ENCODE measurements around the gene TMEM89. TPM values are rescaled to one million over a fixed set of nuclear protein-coding genes. Genes with fewer than 3 reads are reported as not detected.

The TMEM89 gene
- total and polyA plus RNA-seq, 2 donors (not counting 1 experiment from before 2014, with no cell fraction given): not detected

GRCh38 chr3:48614044-48614443 is 7.5 kb downstream of the TMEM89 start:
- Histone ChIP-seq H3K9ac (ENCODE audit: low read length) (no peak overlapping the region), H4K20me1 (ENCODE audit: control insufficient read depth, insufficient read depth, low read length, poor library complexity, severe bottlenecking) (no peaks in the 10 kb centered on the region), H3K4me3 (ENCODE audit: control extremely low read depth in 1 of 5, extremely low read depth in 1 of 5, insufficient read depth in 1 of 5, low read depth in 2 of 5, low read length in 4 of 5) (no peak overlapping the region), H3K27me3 (replicated peaks in 1 of 4; ENCODE audit: control extremely low read depth in 1 of 4, control insufficient read depth in 3 of 4, insufficient read depth in 4 of 4, low read length in 3 of 4) (no peaks in the 10 kb centered on the region), H3K27ac (ENCODE audit: low read length in 2 of 2) (no peak overlapping the region), H3K36me3 (replicated peaks in 1 of 2; ENCODE audit: control extremely low read depth in 1 of 2, control insufficient read depth in 1 of 2, extremely low read depth in 1 of 2, insufficient read depth in 2 of 2, low read length in 1 of 2) (no peaks in the 10 kb centered on the region), H3K79me2 (ENCODE audit: control insufficient read depth, insufficient read depth, low read length) (peaks cover 11% of the 10 kb centered on the region), H2AFZ (ENCODE audit: insufficient read depth, low read depth, low read length, poor library complexity, severe bottlenecking) (no peak overlapping the region), H3K9me3 (ENCODE audit: control extremely low read depth in 1 of 3, control insufficient read depth in 2 of 3, insufficient read depth in 1 of 3, low read length in 2 of 3) (peaks cover 0 to 17% (median 16%) of the 10 kb centered on the region in 3 donors), H3K4me1 (ENCODE audit: control insufficient read depth in 2 of 2, insufficient read depth in 2 of 2, low read length in 2 of 2) (peaks cover 0 to 7% of the 10 kb centered on the region in 2 donors), H3K4me2 (replicated peaks; ENCODE audit: low read depth, low read length, poor library complexity, severe bottlenecking) (no peak overlapping the region)
- Mint-ChIP-seq H3K4me3 (no peak overlapping the region), H3K4me1 (peaks cover 5% of the 10 kb centered on the region), H3K27ac (no peak overlapping the region), H3K9me3 (ENCODE audit: insufficient read depth) (no peaks in the 10 kb centered on the region), H3K27me3 (no peaks in the 10 kb centered on the region)
- ChIA-PET POLR2A (no interaction called here), CTCF (interaction anchor here (5.0 kb wide), 1 partner anchor 213 kb away, joined by 35 read pairs; no protein-coding TSS in a partner anchor)
- TF ChIP-seq EZH2 (IDR thresholded peaks at IDR 0.05; ENCODE audit: borderline replicate concordance, insufficient read depth, low read depth, low read length, poor library complexity, severe bottlenecking): no peak
- no peak for TF ChIP-seq CTCF (IDR thresholded peaks at IDR 0.05)
- ATAC-seq (ENCODE audit: low read depth) (no peak), DNase-seq (no peak)
- WGBS (ENCODE audit: insufficient coverage): no CpG with 5 or more reads among the region's 3 CpGs
- intact Hi-C loops (cut with micrococcal nuclease): no loop called here

- Mint-ChIP-seq H3K4me3 (no peak overlapping the region), H3K27me3 (no peaks in the 10 kb centered on the region), H3K4me1 (peaks cover 15% of the 10 kb centered on the region), H3K9me3 (ENCODE audit: insufficient read depth) (no peaks in the 10 kb centered on the region), H3K27ac (no peak overlapping the region)
- Histone ChIP-seq H3K27ac (ENCODE audit: low read length in 2 of 2) (no peak overlapping the region), H3K27me3 (replicated peaks in 1 of 4; ENCODE audit: control extremely low read depth in 1 of 4, control insufficient read depth in 3 of 4, insufficient read depth in 4 of 4, low read length in 3 of 4) (no peaks in the 10 kb centered on the region), H3K4me3 (ENCODE audit: control extremely low read depth in 1 of 5, extremely low read depth in 1 of 5, insufficient read depth in 1 of 5, low read depth in 2 of 5, low read length in 4 of 5) (no peak overlapping the region), H3K9ac (ENCODE audit: low read length) (no peak overlapping the region), H3K4me1 (ENCODE audit: control insufficient read depth in 2 of 2, insufficient read depth in 2 of 2, low read length in 2 of 2) (peaks cover 10 to 14% of the 10 kb centered on the region in 2 donors), H4K20me1 (ENCODE audit: control insufficient read depth, insufficient read depth, low read length, poor library complexity, severe bottlenecking) (no peaks in the 10 kb centered on the region), H3K79me2 (ENCODE audit: control insufficient read depth, insufficient read depth, low read length) (peaks cover 29% of the 10 kb centered on the region), H3K4me2 (replicated peaks; ENCODE audit: low read depth, low read length, poor library complexity, severe bottlenecking) (no peak overlapping the region), H3K36me3 (replicated peaks in 1 of 2; ENCODE audit: control extremely low read depth in 1 of 2, control insufficient read depth in 1 of 2, extremely low read depth in 1 of 2, insufficient read depth in 2 of 2, low read length in 1 of 2) (no peaks in the 10 kb centered on the region), H2AFZ (ENCODE audit: insufficient read depth, low read depth, low read length, poor library complexity, severe bottlenecking) (no peak overlapping the region), H3K9me3 (ENCODE audit: control extremely low read depth in 1 of 3, control insufficient read depth in 2 of 3, insufficient read depth in 1 of 3, low read length in 2 of 3) (peaks cover 0 to 7% (median 4%) of the 10 kb centered on the region in 3 donors)
- 86% methylated on average over 1 of the region's 1 CpG for WGBS (ENCODE audit: insufficient coverage)
- no peak for ATAC-seq (ENCODE audit: low read depth)
- DNase-seq: no peak
- intact Hi-C loops (cut with micrococcal nuclease): no loop called here
- ChIA-PET CTCF (interaction anchor here (0.7 to 5.0 kb wide), 4 partner anchors 22 to 212 kb away, joined by 3 to 35 read pairs (median 4); partner anchors contain the start of gene SLC26A6), POLR2A (no interaction called here)
- TF ChIP-seq EZH2 (IDR thresholded peaks at IDR 0.05; ENCODE audit: borderline replicate concordance, insufficient read depth, low read depth, low read length, poor library complexity, severe bottlenecking) (no peak), CTCF (IDR thresholded peaks at IDR 0.05) (no peak)
These were observed 9.3 kb downstream of the TMEM89 start for GRCh38 chr3:48612309-48612708.
